ENCODE results near the gene CFAP97.

Gene CFAP97

GRCh38 chr4:185238750-185239149 lies 35.0 kb upstream of the CFAP97 start:
- no peak for DNase-seq (ENCODE audit: low read depth, low spot score)
- H3K27ac ChIP-seq: no peak overlapping the region

GRCh38 chr4:185238215-185238681 lies 34.4 kb upstream of the CFAP97 start:
- no peaks in the 10 kb centered on the region for H3K9me3 ChIP-seq (ENCODE audit: low read depth, low read length)
- no peak overlapping the region for H3K4me3 ChIP-seq
- no peak overlapping the region for H3K9ac ChIP-seq (ENCODE audit: insufficient read length)
- no peaks in the 10 kb centered on the region for H3K36me3 ChIP-seq (ENCODE audit: insufficient read depth, low read length)
- H3K27ac ChIP-seq: no peak overlapping the region
- no peak for DNase-seq (ENCODE audit: low read depth, low spot score)
- TF ChIP-seq EZH2 (IDR thresholded peaks at IDR 0.05): no peak
- no peak for TF ChIP-seq POLR2AphosphoS5 (IDR thresholded peaks at IDR 0.05; ENCODE audit: borderline replicate concordance, low read depth, low read length)
- no peak for TF ChIP-seq FOXP2 (optimal IDR thresholded peaks at IDR 0.05; ENCODE audit: control extremely low read depth, extremely low read length, insufficient read depth)

More at GRCh38 chr4:185238750-185239149, 35.0 kb upstream of the CFAP97 start:
- no peaks in the 10 kb centered on the region for H3K9me3 ChIP-seq (ENCODE audit: low read depth, low read length)
- TF ChIP-seq FOXP2 (optimal IDR thresholded peaks at IDR 0.05; ENCODE audit: control extremely low read depth, extremely low read length, insufficient read depth): no peak
- TF ChIP-seq POLR2AphosphoS5 (IDR thresholded peaks at IDR 0.05; ENCODE audit: borderline replicate concordance, low read depth, low read length): no peak
- no peak for TF ChIP-seq EZH2 (IDR thresholded peaks at IDR 0.05)
- no peaks in the 10 kb centered on the region for H3K36me3 ChIP-seq (ENCODE audit: insufficient read depth, low read length)
- H3K4me3 ChIP-seq: no peak overlapping the region
- no peak overlapping the region for H3K9ac ChIP-seq (ENCODE audit: insufficient read length)

GRCh38 chr4:185237175-185237574 lies 33.4 kb upstream of the CFAP97 start:
- no peak overlapping the region for H3K4me3 ChIP-seq
- no peak overlapping the region for H3K27ac ChIP-seq
- DNase-seq (ENCODE audit: low read depth, low spot score): no peak
- no peak for TF ChIP-seq POLR2AphosphoS5 (IDR thresholded peaks at IDR 0.05; ENCODE audit: borderline replicate concordance, low read depth, low read length)
- no peak for TF ChIP-seq EZH2 (IDR thresholded peaks at IDR 0.05)
- TF ChIP-seq FOXP2 (optimal IDR thresholded peaks at IDR 0.05; ENCODE audit: control extremely low read depth, extremely low read length, insufficient read depth): no peak
- no peaks in the 10 kb centered on the region for H3K9me3 ChIP-seq (ENCODE audit: low read depth, low read length)
- peak overlapping the region; percentile 32 for H3K9ac ChIP-seq (ENCODE audit: insufficient read length)
- H3K36me3 ChIP-seq (ENCODE audit: insufficient read depth, low read length): no peaks in the 10 kb centered on the region

GRCh38 chr4:185235843-185236503 lies 32.2 kb upstream of the CFAP97 start:
- Histone ChIP-seq H3K9me3 (ENCODE audit: low read depth, low read length) (no peaks in the 10 kb centered on the region), H3K4me3 (no peak overlapping the region), H3K9ac (ENCODE audit: insufficient read length) (no peak overlapping the region), H3K36me3 (ENCODE audit: insufficient read depth, low read length) (no peaks in the 10 kb centered on the region), H3K27ac (no peak overlapping the region)
- TF ChIP-seq POLR2AphosphoS5 (IDR thresholded peaks at IDR 0.05; ENCODE audit: borderline replicate concordance, low read depth, low read length) (no peak), FOXP2 (optimal IDR thresholded peaks at IDR 0.05; ENCODE audit: control extremely low read depth, extremely low read length, insufficient read depth) (no peak), EZH2 (IDR thresholded peaks at IDR 0.05) (no peak)
- no peak for DNase-seq (ENCODE audit: low read depth, low spot score)

GRCh38 chr4:185235119-185235842 lies 31.5 kb upstream of the CFAP97 start:
- H3K9ac ChIP-seq (ENCODE audit: insufficient read length): no peak overlapping the region
- TF ChIP-seq EZH2 (IDR thresholded peaks at IDR 0.05) (no peak), POLR2AphosphoS5 (IDR thresholded peaks at IDR 0.05; ENCODE audit: borderline replicate concordance, low read depth, low read length) (no peak), FOXP2 (optimal IDR thresholded peaks at IDR 0.05; ENCODE audit: control extremely low read depth, extremely low read length, insufficient read depth) (no peak)
- H3K9me3 ChIP-seq (ENCODE audit: low read depth, low read length): no peaks in the 10 kb centered on the region

GRCh38 chr4:185232370-185232769 lies 28.6 kb upstream of the CFAP97 start:
- DNase-seq (ENCODE audit: low read depth, low spot score): no peak
- Histone ChIP-seq H3K27ac (no peak overlapping the region), H3K9ac (ENCODE audit: insufficient read length) (no peak overlapping the region), H3K36me3 (ENCODE audit: insufficient read depth, low read length) (no peaks in the 10 kb centered on the region), H3K4me3 (no peak overlapping the region), H3K9me3 (ENCODE audit: low read depth, low read length) (no peaks in the 10 kb centered on the region)
- no peak for TF ChIP-seq POLR2AphosphoS5 (IDR thresholded peaks at IDR 0.05; ENCODE audit: borderline replicate concordance, low read depth, low read length)
- no peak for TF ChIP-seq EZH2 (IDR thresholded peaks at IDR 0.05)
- no peak for TF ChIP-seq FOXP2 (optimal IDR thresholded peaks at IDR 0.05; ENCODE audit: control extremely low read depth, extremely low read length, insufficient read depth)

More at GRCh38 chr4:185235119-185235842, 31.5 kb upstream of the CFAP97 start:
- Histone ChIP-seq H3K27ac (no peak overlapping the region), H3K4me3 (no peak overlapping the region), H3K36me3 (ENCODE audit: insufficient read depth, low read length) (no peaks in the 10 kb centered on the region)
- no peak for DNase-seq (ENCODE audit: low read depth, low spot score)

- Histone ChIP-seq H3K4me3 (no peak overlapping the region), H3K36me3 (ENCODE audit: insufficient read depth, low read length) (no peaks in the 10 kb centered on the region), H3K27ac (no peak overlapping the region), H3K9ac (ENCODE audit: insufficient read length) (no peak overlapping the region), H3K9me3 (ENCODE audit: low read depth, low read length) (no peaks in the 10 kb centered on the region)
- DNase-seq (ENCODE audit: low read depth, low spot score): no peak
- TF ChIP-seq EZH2 (IDR thresholded peaks at IDR 0.05) (no peak), POLR2AphosphoS5 (IDR thresholded peaks at IDR 0.05; ENCODE audit: borderline replicate concordance, low read depth, low read length) (no peak), FOXP2 (optimal IDR thresholded peaks at IDR 0.05; ENCODE audit: control extremely low read depth, extremely low read length, insufficient read depth) (no peak)
These were observed 25.4 kb upstream of the CFAP97 start for GRCh38 chr4:185229021-185229818.
